Smooth muscle cell (in vitro differentiated cells): Measurements from ENCODE around the gene TRIO. TPM values are rescaled to one million over a fixed set of nuclear protein-coding genes. Genes with fewer than 3 reads are reported as not detected.

Source experiments
- DNase-seq: peaks from one replicate; lab custom pipeline; 2025; ENCODE audit not compliant: unreplicated experiment; lab: John Stamatoyannopoulos, UW
- H2AFZ ChIP-seq: fragments of 200-600 bp; sonication (generic); 2 replicates; pipeline ENCODE4 v1.6.0; 2016; ENCODE audit warnings: antibody characterized with exemption, low read depth, mild to moderate bottlenecking
- H3F3A ChIP-seq: fragments of 200-600 bp; sonication (generic); 2 replicates; pipeline ENCODE4 v1.6.0; 2017; ENCODE audit warnings: antibody characterized with exemption, low read depth
- H3K27ac ChIP-seq: fragments of 200-600 bp; sonication (generic); 2 replicates; pipeline ENCODE4 v1.5.1; 2016; ENCODE audit warnings: low read depth, mild to moderate bottlenecking
- H3K27me3 ChIP-seq: fragments of 200-600 bp; sonication (generic); 2 replicates; pipeline ENCODE4 v1.6.1; 2016; ENCODE audit warnings: low read depth, mild to moderate bottlenecking
- H3K36me3 ChIP-seq: fragments of 200-600 bp; sonication (generic); 2 replicates; pipeline ENCODE4 v1.5.1; 2016; ENCODE audit warnings: low read depth
- H3K4me1 ChIP-seq: fragments of 200-600 bp; sonication (generic); 2 replicates; pipeline ENCODE4 v1.5.1; 2016; ENCODE audit warnings: low read depth
- H3K4me2 ChIP-seq: fragments of 200-600 bp; sonication (generic); 2 replicates; pipeline ENCODE4 v1.6.0; 2016; ENCODE audit warnings: mild to moderate bottlenecking
- H3K4me3 ChIP-seq: fragments of 200-600 bp; sonication (generic); 2 replicates; pipeline ENCODE4 v1.5.1; 2016; ENCODE audit warnings: mild to moderate bottlenecking
- H3K79me2 ChIP-seq: fragments of 200-600 bp; sonication (generic); 2 replicates; pipeline ENCODE4 v1.6.0; 2016; ENCODE audit warnings: low read depth, mild to moderate bottlenecking
- H3K9ac ChIP-seq: fragments of 200-600 bp; sonication (generic); 2 replicates; pipeline ENCODE4 v1.6.0; 2016; ENCODE audit warnings: low read depth
- H3K9me3 ChIP-seq: fragments of 200-600 bp; sonication (generic); replicated peaks from 2 replicates; pipeline ENCODE4 v1.5.1; 2016; ENCODE audit warnings: low read depth
- H4K20me1 ChIP-seq: fragments of 200-600 bp; sonication (generic); 2 replicates; pipeline ENCODE4 v1.6.0; 2016; ENCODE audit warnings: low read depth
- CTCF ChIP-seq: fragments of 200-600 bp; sonication (generic); IDR thresholded peaks from 2 replicates; pipeline ENCODE4 v1.5.1; 2017; ENCODE audit warnings: borderline replicate concordance, mild to moderate bottlenecking, antibody characterized with exemption; ENCODE audit not compliant: insufficient read depth, poor library complexity, severe bottlenecking
- WGBS: methylation state at CpG from one replicate; pipeline ENCODE4 v1.1.7; 2016; ENCODE audit warnings: low lambda C conversion rate; 5-methylcytosine and 5-hydroxymethylcytosine counted together
- polyA plus RNA-seq: library from polyadenylated mRNA; unstranded; fragments of >200 nt; fragmentation: Nextera tagmentation; extraction: Ambion mirVana; gene quantifications from 2 replicates; pipeline ENCODE4 v1.2.1, GENCODE V29; 2016
- total RNA-seq: library from RNA; depleted of rRNA; stranded (reverse); fragments of >200 nt; gene quantifications from 2 replicates; pipeline ENCODE4 v1.2.3, GENCODE V29; 2014

Gene TRIO
- total and polyA plus RNA-seq, 2 experiments from 2014 or later = 10.2 to 118 TPM

DNA sequence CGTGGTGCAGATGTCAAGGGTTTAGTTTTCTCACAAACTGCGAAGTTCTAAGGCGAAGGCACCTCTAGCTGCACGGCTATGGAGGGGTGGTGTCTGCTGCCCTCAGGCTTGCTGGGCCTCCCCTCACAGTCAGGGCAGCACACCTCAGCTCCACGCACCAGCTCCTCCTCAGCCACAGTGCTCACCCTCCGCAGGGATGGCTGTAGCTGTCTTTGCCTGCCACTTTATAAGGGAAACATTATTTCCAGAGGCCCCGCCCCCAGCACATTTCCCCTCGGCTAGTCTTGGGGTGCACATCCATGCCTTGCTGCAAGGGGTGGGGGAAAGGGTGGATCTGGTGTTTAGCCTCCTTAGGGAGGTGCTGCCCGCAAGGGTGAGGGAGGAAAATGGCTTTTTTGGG, 154.6 kb downstream of the TRIO start:
- peaks cover 90% of the 10 kb centered on the region for H4K20me1 ChIP-seq
- peak overlapping the region; percentile 54 for H3K27ac ChIP-seq

DNA sequence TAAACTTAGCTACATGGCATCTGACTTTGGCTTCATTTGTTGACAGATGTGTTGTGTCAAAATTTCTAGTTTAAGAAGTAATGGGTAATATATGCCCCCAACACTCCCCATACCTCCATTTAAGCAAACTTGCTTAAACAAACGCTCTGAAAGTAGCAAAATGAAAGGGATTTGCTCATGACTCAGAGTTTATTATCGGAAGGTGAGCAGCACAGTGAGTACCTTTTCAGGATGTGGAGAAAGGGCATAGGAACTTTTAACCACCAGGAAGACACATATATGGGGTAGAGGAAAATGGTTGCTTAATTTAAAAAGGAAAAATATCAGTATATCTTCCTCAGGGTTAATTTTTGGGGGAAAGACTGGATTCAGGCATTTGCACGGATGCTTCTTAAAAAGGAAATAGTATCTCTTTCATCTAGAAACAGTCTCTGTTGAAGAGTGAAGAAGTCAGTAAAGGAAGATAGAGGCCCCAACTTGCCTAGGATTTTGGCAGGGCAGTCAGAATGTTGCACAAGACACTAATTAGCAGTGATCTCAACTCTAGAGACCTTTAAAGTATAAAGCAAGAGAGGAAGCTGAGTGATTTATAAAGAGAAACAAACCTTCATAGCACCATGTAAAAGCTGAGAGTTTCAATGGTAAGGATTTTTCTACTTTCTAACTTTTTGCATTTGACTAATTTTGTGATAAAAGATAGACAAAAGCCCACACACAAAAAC, 155.1 kb downstream of the TRIO start:
- H3K9me3 ChIP-seq = no peaks in the 10 kb centered on the region
- H3K36me3 ChIP-seq = peaks cover 6% of the 10 kb centered on the region
- no peak overlapping the region for H3K4me2 ChIP-seq
- TF ChIP-seq CTCF = no peak
- no peak overlapping the region for H2AFZ ChIP-seq
- H3K9ac ChIP-seq = no peak overlapping the region
- WGBS = 70% methylated on average over 3 of the region's 3 CpGs
- peaks cover 90% of the 10 kb centered on the region for H4K20me1 ChIP-seq
- H3F3A ChIP-seq = peaks cover 2% of the 10 kb centered on the region
- H3K4me1 ChIP-seq = peaks cover 14% of the 10 kb centered on the region
- no peaks in the 10 kb centered on the region for H3K27me3 ChIP-seq
- peaks cover 25% of the 10 kb centered on the region for H3K79me2 ChIP-seq
- H3K27ac ChIP-seq = peak overlapping the region; percentile 54
- no peak for DNase-seq
- no peak overlapping the region for H3K4me3 ChIP-seq

More for the DNA sequence above, 154.6 kb downstream of the TRIO start:
- Histone ChIP-seq H3K27me3 (no peaks in the 10 kb centered on the region), H3K4me1 (peaks cover 14% of the 10 kb centered on the region), H3K36me3 (peaks cover 6% of the 10 kb centered on the region), H3K9me3 (no peaks in the 10 kb centered on the region), H2AFZ (no peak overlapping the region), H3K9ac (no peak overlapping the region), H3K4me2 (no peak overlapping the region), H3F3A (peaks cover 2% of the 10 kb centered on the region), H3K4me3 (no peak overlapping the region), H3K79me2 (peaks cover 23% of the 10 kb centered on the region)
- DNase-seq = no peak
- WGBS = 93% methylated on average over 9 of the region's 9 CpGs
- no peak for TF ChIP-seq CTCF

GRCh38 chr5:14299666-14300065, 156.5 kb downstream of the TRIO start:
- Histone ChIP-seq H3K4me1 (peaks cover 14% of the 10 kb centered on the region), H2AFZ (no peak overlapping the region), H3F3A (peaks cover 10% of the 10 kb centered on the region), H3K27ac (no peak overlapping the region), H3K79me2 (peaks cover 27% of the 10 kb centered on the region), H3K4me3 (no peak overlapping the region), H3K27me3 (no peaks in the 10 kb centered on the region), H3K36me3 (peaks cover 6% of the 10 kb centered on the region), H3K4me2 (no peak overlapping the region), H4K20me1 (peaks cover 92% of the 10 kb centered on the region), H3K9ac (no peak overlapping the region), H3K9me3 (no peaks in the 10 kb centered on the region)
- DNase-seq = no peak
- WGBS = 78% methylated on average over 4 of the region's 4 CpGs
- no peak for TF ChIP-seq CTCF

- Histone ChIP-seq H3F3A (peaks cover 10% of the 10 kb centered on the region), H3K9me3 (no peaks in the 10 kb centered on the region), H2AFZ (no peak overlapping the region), H3K4me1 (peaks cover 14% of the 10 kb centered on the region), H3K4me2 (no peak overlapping the region), H3K27me3 (no peaks in the 10 kb centered on the region), H3K9ac (no peak overlapping the region), H3K79me2 (peaks cover 26% of the 10 kb centered on the region), H4K20me1 (peaks cover 94% of the 10 kb centered on the region), H3K27ac (no peak overlapping the region), H3K4me3 (no peak overlapping the region), H3K36me3 (peaks cover 6% of the 10 kb centered on the region)
- DNase-seq = no peak
- no peak for TF ChIP-seq CTCF
- 98% methylated on average over 3 of the region's 3 CpGs for WGBS
Observed at GRCh38 chr5:14301186-14301585, 158.0 kb downstream of the TRIO start.
